Endothelial cell of umbilical vein (primary cell): ENCODE data around the gene PRR36. TPM values are rescaled to one million over a fixed set of nuclear protein-coding genes. Genes with fewer than 3 reads are reported as not detected.

Experiments used
- BruUV-seq: library from RNA; stranded (reverse); fragments of 400-500 nt; replicated peaks from 2 replicates; lab custom pipeline; 2021; lab: Mats Ljungman, UMichigan
- CTCF ChIA-PET: fragments of 300-600, 350-600 bp; sonication (Branson Sonifier 250); formaldehyde crosslinking; loops from one replicate; lab custom pipeline; 2021; ENCODE audit warnings: antibody characterized with exemption, inconsistent platforms; lab: Charles Lee
- POLR2A ChIA-PET: fragments of 300-600, 350-600 bp; sonication (Branson Sonifier 250); formaldehyde crosslinking; loops from one replicate; lab custom pipeline; 2021; ENCODE audit warnings: antibody characterized with exemption, inconsistent platforms; lab: Charles Lee
- DNase-seq: peaks from one replicate; pipeline ENCODE4 v3.0.0-alpha.2; 2011; ENCODE audit warnings: low read depth, low spot score
- FAIRE-seq: peaks from 2 replicates; lab custom pipeline; 2011; peaks lifted over from hg19 to GRCh38; lab: Jason Lieb, UNC
- H2AFZ ChIP-seq: 2 replicates; pipeline ENCODE4 v1.6.0; 2012; ENCODE audit warnings: low read depth, low read length, control low read depth, inconsistent platforms
- H3K27ac ChIP-seq: 2 replicates; pipeline ENCODE4 v1.5.1; 2011; ENCODE audit warnings: low read depth, mild to moderate bottlenecking, control low read depth, low read length, moderate library complexity; ENCODE audit not compliant: insufficient read depth
- H3K27me3 ChIP-seq, 2 experiments: 2 replicates each; pipeline versions ENCODE4 v1.6.0 to v1.6.1; 2011; ENCODE audit warnings: low read length in 2 of 2, mixed read lengths in 1 of 2; ENCODE audit not compliant: control insufficient read depth in 2 of 2, insufficient read depth in 2 of 2
- H3K36me3 ChIP-seq, 2 experiments: 2 replicates in 1 of 2; 3 replicates in 1 of 2; pipeline ENCODE4 v1.5.1; 2011; ENCODE audit warnings: low read length in 2 of 2, mild to moderate bottlenecking in 1 of 2, moderate library complexity in 1 of 2; ENCODE audit not compliant: control insufficient read depth in 2 of 2, insufficient read depth in 2 of 2; ENCODE audit errors: extremely low read depth in 1 of 2
- H3K4me1 ChIP-seq: 3 replicates; pipeline ENCODE4 v1.5.1; 2011; ENCODE audit warnings: mild to moderate bottlenecking, low read length; ENCODE audit not compliant: control insufficient read depth, insufficient read depth; ENCODE audit errors: extremely low read depth
- H3K4me2 ChIP-seq: 2 replicates; pipeline ENCODE4 v1.6.1; 2011; ENCODE audit warnings: low read length, control low read depth, mixed read lengths; ENCODE audit not compliant: insufficient read depth
- H3K4me3 ChIP-seq, 3 experiments: fragments of 200-600 bp in 1 of 3; sonication (generic), shearing (Covaris generic) in 1 of 3; replicated peaks in 1 of 3; 2 replicates each; pipeline ENCODE4 v1.5.1; 2011 to 2016; ENCODE audit warnings: control low read depth in 3 of 3, low read length in 3 of 3, mild to moderate bottlenecking in 2 of 3, inconsistent platforms in 1 of 3, low read depth in 1 of 3, moderate library complexity in 1 of 3; ENCODE audit not compliant: insufficient read depth in 1 of 3
- H3K79me2 ChIP-seq: 2 replicates; pipeline ENCODE4 v1.6.0; 2012; ENCODE audit warnings: low read length, inconsistent platforms; ENCODE audit not compliant: control insufficient read depth, insufficient read depth
- H3K9ac ChIP-seq: replicated peaks from 2 replicates; pipeline ENCODE3; 2011; ENCODE audit warnings: low read length, control low read depth; ENCODE audit not compliant: insufficient read depth; ENCODE audit errors: extremely low read depth
- H3K9me1 ChIP-seq: replicated peaks from 3 replicates; pipeline ENCODE4 v1.6.0; 2011; ENCODE audit warnings: mild to moderate bottlenecking, low read length; ENCODE audit not compliant: control insufficient read depth, insufficient read depth; ENCODE audit errors: extremely low read depth
- H3K9me3 ChIP-seq: replicated peaks from 2 replicates; pipeline ENCODE4 v1.5.1; 2012; ENCODE audit warnings: low read length, inconsistent platforms; ENCODE audit not compliant: control insufficient read depth, insufficient read depth
- H4K20me1 ChIP-seq: replicated peaks from 2 replicates; pipeline ENCODE3; 2011; ENCODE audit warnings: mild to moderate bottlenecking, low read length; ENCODE audit not compliant: control insufficient read depth, insufficient read depth; ENCODE audit errors: extremely low read depth
- CTCF ChIP-seq, 2 donors: IDR thresholded peaks; 1 replicate in 1 of 2; 2 replicates in 1 of 2; pipeline ENCODE4 v1.5.1; 2011; ENCODE audit warnings: low read length in 2 of 2, mild to moderate bottlenecking in 2 of 2, moderate library complexity in 2 of 2, control low read depth in 1 of 2, inconsistent platforms in 1 of 2, low read depth in 1 of 2; ENCODE audit not compliant: insufficient read depth in 1 of 2; ENCODE audit errors: extremely low read depth in 1 of 2
- EZH2 ChIP-seq: IDR thresholded peaks from 2 replicates; pipeline ENCODE4 v1.6.1; 2012; ENCODE audit warnings: borderline replicate concordance, low read depth, mild to moderate bottlenecking, moderate library complexity, low read length, inconsistent platforms; ENCODE audit not compliant: severe bottlenecking
- FOS ChIP-seq: IDR thresholded peaks from 2 replicates; pipeline ENCODE4 v1.6.1; 2011; ENCODE audit warnings: mild to moderate bottlenecking, low read length, moderate library complexity, borderline replicate concordance; ENCODE audit not compliant: insufficient read depth
- GATA2 ChIP-seq: IDR thresholded peaks from 2 replicates; pipeline ENCODE4 v1.7.0; 2011; ENCODE audit warnings: low read depth, mild to moderate bottlenecking, moderate library complexity, mixed read lengths, low read length; ENCODE audit not compliant: insufficient read length, insufficient read depth
- JUN ChIP-seq: IDR thresholded peaks from 2 replicates; pipeline ENCODE4 v1.6.1; 2011; ENCODE audit warnings: borderline replicate concordance, low read depth; ENCODE audit not compliant: insufficient read length, insufficient read depth
- MAX ChIP-seq: IDR thresholded peaks from 2 replicates; pipeline ENCODE4 v1.6.1; 2011; ENCODE audit not compliant: insufficient read depth, insufficient read length
- MYC ChIP-seq: IDR thresholded peaks from one replicate; pipeline ENCODE4 v1.6.1; 2011; ENCODE audit warnings: mild to moderate bottlenecking, low read depth, low read length
- POLR2A ChIP-seq: IDR thresholded peaks from 2 replicates; pipeline ENCODE4 v1.6.1; 2012; ENCODE audit warnings: low read depth, mild to moderate bottlenecking, control low read depth, low read length
- POLR2AphosphoS5 ChIP-seq: IDR thresholded peaks from 2 replicates; pipeline ENCODE4 v1.6.1; 2012; ENCODE audit warnings: low read depth, mild to moderate bottlenecking, control low read depth, low read length, moderate library complexity; ENCODE audit not compliant: insufficient read depth
- dilution Hi-C: fragments of 300-500 bp; cut with MboI; formaldehyde crosslinking; loops from one replicate; pipeline ENCODE4 v1.15.0; 2019; ENCODE audit warnings: low sequenced_read_pairs; ENCODE audit not compliant: extremely low pct_ligation_motif_present
- intact Hi-C: fragments of 100-400 bp; cut with micrococcal nuclease; formaldehyde crosslinking; loops from one replicate; pipeline ENCODE4 v1.10.0; 2022
- polyA plus RNA-seq, 4 experiments: library from polyadenylated mRNA; depleted of rRNA in 3 of 4; stranded (reverse) in 3 of 4; unstranded in 1 of 4; fragments of >200 nt; gene quantifications; 2 replicates each; pipeline versions ENCODE4 v1.2.1 to v1.2.3, GENCODE V29; 2011 to 2012; ENCODE audit warnings: missing spikeins in 1 of 4
- total RNA-seq: library from RNA; stranded (reverse); gene quantifications from 2 replicates; pipeline ENCODE4 v1.2.3, GENCODE V29; 2021

The PRR36 gene
- total and polyA plus RNA-seq, 2 donors (not counting 3 experiments of a cell fraction or from before 2014, with no cell fraction given), result not detected

DNA sequence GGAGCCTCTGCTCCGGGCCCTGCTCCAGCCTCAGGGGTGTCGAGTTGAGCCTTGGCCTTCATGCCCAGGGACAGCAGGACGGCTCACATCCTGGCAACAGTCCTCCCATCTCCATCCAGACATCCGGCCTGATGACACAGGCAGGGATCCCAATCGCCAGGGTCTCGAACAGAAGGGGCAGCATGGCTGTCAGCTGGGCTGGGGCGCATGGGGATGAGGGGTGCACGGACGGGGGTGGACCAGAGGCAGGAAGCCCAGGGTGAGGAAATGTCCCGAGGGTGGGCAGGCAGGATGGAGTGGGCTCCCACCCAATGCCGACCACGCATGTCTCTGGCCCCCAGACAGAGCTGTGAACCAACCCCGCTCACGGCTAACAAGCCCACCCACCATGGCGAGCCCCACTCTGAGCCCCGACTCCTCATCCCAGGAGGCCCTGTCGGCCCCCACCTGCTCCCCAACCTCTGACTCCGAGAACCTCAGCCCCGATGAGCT, 28.0 kb downstream of the PRR36 start:
- no peak overlapping the region for H3K4me3 ChIP-seq
- H3K4me2 ChIP-seq, result no peak overlapping the region
- DNase-seq (no peak), FAIRE-seq (no peak)
- CTCF ChIA-PET, result no interaction called here
- no peaks in the 10 kb centered on the region for H3K36me3 ChIP-seq
- no peaks in the 10 kb centered on the region for H3K4me1 ChIP-seq
- TF ChIP-seq FOS (no peak), JUN (no peak), CTCF (IDR thresholded peaks at IDR 0.05; ENCODE audit: extremely low read depth in 1 of 2, insufficient read depth in 1 of 2, low read depth in 1 of 2, low read length in 2 of 2) (no peak), POLR2AphosphoS5 (no peak), EZH2 (no peak), GATA2 (no peak), MYC (no peak), POLR2A (no peak), MAX (no peak)
- intact Hi-C loops, result no loop called here
- POLR2A ChIA-PET, result no interaction called here
- H2AFZ ChIP-seq, result no peak overlapping the region
- no peak overlapping the region for H3K27ac ChIP-seq
- no peaks in the 10 kb centered on the region for H3K27me3 ChIP-seq
- BruUV-seq, result no TSS peak
- H3K79me2 ChIP-seq, result no peaks in the 10 kb centered on the region
- no peaks in the 10 kb centered on the region for H3K9me3 ChIP-seq
- H3K9ac ChIP-seq, result no peak overlapping the region
- dilution Hi-C loops, result no loop called here
- no peaks in the 10 kb centered on the region for H4K20me1 ChIP-seq
- no peaks in the 10 kb centered on the region for H3K9me1 ChIP-seq
